Measurements from ENCODE around the gene GALM.
A peak's percentile ranks its signal among the peaks of the same experiment; 100 is the strongest.
"Not testable (repeated sequence)": the region's sequence is repeated elsewhere in the genome, so short reads cannot be mapped to it uniquely, and the experiment has no call there.

GALM gene

DNA sequence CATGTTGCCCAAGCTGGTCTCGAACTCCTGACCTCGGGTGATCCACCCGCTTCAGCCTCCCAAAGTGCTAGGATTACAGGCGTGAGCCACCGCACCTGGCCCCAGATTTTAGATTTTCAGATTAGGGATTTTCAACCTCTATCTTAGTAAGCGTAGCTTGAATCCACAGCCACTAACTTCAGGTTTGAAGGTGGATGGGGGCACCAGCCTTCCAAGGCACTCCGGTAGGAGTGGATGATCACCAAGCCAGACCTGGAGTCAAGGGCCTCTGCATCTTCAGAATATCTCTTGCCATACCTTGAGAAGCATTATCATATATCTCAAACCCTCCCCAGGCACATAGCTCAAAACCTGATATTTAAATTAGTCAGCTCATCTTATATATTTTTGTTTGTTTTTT is 17.9 kb downstream of the GALM start:
- no peak for DNase-seq

DNA sequence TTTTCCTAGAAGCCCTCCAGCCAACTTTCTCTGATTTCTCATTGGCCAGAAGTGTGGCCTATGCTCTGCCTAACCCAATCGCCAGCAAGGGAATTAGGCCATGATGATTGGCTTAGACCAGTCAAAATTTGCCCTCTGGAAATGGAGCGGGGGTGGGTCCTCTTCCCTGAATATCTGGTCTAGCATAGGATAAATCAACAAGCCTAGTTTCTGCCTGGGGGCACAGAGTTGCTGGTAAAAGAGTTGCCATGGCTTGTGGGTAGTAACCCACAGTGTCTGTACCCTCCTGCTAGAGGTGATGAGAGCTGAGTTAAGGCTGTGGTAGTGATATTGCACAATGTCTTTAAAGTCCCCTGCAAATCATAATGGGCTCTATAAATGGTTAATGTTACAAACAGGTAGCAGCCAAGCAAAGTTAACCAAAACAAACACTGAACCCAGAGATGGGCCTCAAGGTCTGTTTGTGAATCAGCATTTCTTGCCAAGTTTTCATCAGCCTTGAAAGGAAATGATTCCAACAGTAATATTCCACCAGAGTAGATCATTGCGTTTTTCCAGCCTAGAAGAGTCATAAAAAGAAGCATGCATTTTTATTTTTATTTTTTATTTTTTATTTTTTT is 19.3 kb downstream of the GALM start:
- peak; percentile 35 for DNase-seq

DNA sequence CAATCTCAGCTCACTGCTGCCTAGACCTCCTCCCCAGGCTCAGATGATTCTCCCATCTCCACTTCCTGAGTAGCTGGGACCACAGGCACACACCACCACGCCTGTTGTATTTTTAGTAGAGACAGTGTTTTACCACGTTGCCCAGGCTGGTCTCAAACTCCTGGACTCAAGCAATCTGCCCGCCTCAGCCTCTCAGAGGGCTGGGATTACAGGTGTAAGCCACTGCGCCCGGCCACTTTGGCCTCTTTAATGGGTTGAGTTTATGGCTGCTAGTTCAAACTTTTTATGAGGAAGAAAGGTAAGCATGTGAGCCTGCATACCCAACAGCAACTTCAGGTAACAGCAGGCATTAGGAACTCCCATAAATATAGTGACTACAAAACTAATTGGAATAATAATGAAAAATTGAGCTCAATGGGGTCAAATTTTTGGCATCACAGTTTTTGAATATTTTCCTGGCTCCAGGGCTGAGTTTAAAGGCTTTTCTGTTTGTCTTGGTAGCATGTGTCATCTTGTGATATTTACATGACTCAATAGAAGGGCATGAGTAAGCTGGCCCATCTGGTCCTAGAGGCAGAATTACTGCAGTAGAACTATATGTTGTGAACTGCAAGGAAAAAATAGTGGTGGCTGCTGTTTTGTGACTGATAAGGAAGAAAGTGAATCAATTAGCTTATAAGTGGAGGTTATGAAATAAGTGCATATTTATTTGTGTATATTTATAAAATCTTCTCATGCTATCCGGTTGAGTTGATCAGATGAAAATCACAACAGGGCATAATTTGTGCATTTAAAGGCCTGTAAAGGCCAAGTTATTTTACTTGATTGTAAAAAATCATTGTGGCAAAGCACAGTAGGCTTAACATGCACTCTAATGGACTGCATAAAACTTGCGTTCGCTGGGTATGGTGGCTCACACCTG is 24.8 kb downstream of the GALM start:
- DNase-seq, result no peak

DNA sequence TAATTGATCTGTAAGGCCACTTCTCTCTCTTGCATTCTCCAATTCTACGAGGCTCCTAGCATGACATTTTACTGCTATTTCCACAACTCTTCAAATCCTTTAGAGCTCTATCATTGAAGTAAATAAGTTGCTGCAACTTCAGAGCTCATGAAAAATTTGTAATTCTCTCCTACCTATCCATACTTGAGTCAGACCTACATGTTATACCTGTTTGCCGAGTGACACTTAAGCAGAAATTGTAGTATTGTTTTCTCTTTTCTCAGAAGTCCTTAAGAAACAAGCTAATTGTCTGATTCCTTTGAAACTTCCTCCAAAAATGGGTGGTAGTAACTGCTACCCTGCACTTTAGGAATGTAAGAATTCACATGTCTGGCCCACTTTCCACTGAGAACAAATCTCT is 26.1 kb downstream of the GALM start:
- no peak for DNase-seq

DNA sequence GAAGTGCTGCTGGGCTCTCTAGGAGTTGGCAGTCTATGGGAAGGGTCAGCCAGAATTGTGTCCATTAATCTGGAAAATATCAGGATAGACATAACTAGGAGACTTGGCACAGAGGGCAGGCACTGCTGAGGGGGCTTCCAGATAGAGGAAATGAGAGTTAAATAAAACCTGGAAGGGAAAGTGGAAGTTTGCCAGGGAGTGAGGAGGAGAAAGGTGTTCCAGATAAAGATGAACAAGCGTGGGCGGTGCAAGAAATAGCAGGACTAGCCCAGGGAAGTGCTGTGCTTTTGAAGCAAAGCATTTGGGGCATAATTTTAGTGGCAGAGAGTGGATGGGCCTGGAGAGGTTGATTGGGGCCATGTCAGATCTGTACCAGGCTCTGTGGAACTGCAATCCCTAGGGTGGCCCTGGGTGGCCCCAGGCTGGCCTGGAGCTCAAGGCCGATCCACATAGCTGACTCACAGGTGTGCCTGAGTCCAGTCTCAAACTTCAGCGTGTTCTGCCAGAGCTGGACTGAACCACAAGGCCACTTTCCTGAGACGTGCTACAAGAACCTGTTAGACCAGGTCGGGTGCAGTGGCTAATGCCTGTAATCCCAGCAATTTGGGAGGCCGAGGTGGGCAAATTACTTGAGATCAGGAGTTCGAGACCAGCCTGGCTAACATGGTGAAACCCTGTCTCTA is 26.9 kb downstream of the GALM start:
- DNase-seq, result no peak

DNA sequence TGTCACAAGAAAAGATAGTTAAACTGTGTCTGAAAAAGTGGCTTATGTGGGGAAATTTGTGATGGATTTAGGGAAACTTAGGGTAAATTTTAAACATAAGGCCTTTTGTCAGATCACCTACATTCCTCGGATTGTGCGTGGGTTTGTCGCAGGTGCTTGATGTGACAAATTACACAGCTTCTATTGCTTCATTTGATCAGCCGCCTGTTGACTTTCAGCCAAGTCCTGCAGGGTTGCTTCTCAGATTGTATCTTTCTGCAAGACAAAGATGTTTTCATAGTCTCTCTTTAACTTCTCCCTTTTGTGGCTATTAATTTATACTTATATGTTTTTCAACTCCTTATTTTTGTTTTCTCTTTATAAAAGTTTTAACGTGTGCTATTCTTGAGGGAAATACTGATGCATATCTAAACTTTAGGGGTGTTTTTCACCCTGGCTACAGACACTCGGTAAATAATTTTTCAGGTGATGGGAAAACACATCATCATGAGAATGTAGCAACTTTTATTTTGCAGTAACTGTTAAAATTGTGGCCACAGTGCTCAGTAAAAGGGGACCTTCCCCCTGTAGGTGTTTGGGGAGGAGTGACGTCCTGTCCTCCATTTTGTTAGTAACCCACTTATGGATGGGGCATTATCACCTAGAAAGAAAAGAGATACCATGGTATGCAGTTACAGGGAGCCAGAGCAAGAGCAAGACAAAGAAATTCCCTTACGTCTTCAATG is 31.4 kb downstream of the GALM start:
- DNase-seq, result no peak

DNA sequence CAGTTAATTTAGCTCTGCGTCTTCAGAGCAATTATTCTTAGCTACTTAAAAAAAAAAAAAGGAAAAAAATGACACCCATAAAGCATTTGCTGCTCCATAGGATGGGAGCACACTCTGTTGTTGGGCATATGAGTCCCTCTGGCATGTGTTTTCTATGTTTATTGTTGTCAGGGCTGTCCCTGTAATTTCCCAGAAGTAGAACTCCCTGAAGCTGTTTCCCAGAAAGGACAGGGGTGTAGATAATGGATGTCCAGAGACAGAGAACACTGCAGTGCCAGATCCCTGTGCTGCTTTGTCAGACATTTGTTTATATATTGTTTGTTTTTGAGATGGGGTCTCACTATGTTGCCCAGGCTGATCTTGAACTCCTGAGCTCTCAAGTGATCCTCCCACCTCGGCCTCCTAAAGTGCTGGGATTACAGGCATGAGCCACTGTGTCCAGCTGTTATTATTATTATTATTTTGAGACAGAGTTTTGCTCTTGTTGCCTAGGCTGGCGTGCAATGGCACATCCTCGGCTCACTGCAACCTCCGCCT is 32.6 kb downstream of the GALM start:
- DNase-seq, result no peak

DNA sequence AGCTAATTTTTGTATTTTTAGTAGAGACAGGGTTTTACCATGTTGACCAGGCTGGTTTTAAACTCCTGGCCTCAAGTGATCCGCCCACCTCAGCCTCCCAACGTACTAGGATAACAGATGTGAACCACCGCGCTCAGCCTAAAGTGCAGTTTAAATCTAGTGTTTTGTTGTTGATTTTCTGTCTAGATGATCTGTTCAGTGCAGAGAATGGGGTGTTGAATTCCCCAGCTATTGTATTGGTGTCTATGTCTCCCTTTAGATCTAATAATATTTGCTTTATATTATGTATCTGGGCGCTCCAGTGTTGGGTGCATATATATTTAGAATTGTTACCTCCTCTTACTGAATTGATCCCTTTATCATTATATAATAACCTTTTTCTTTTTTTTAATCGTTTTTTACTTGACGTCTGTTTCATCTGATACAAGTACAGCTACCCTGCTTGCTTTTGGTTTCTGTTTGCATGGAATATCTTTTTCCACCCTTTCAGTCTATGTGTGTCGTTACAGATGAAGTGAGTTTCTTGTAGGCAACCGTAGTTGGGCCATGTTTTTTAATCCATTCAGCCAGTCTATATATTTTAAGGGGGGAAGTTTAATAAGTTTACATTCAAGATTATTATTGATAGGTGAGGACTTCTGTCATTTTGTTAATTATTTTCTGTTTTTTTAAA is 34.3 kb downstream of the GALM start:
- no peak for DNase-seq

DNA sequence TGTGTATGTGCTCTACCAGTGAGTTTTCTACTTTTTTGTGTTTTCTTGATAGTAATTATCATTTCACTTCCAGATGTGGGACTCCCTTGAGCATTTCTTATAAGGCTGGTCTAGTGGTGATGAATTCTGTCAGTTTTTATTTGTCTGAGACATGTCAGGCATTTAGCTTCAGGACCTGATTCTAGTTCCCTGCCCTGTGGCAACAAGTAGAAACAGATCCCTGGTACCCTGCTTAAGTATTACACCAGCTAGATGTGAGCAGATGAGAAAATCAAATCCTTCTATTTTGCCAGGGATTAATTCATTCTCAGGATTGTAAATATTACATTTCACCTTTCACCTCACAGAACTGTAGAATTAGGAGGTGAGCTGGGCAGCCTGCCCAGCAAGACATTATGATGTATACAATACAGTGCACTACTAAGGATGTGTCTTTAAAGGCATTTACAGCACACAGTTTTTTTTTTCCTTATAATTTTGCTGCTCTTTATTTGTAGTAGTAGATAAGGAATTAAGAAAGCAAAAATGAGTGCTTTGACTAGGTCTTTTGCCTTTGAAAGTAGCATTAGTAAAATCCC is 35.1 kb downstream of the GALM start:
- no peak for DNase-seq

DNA sequence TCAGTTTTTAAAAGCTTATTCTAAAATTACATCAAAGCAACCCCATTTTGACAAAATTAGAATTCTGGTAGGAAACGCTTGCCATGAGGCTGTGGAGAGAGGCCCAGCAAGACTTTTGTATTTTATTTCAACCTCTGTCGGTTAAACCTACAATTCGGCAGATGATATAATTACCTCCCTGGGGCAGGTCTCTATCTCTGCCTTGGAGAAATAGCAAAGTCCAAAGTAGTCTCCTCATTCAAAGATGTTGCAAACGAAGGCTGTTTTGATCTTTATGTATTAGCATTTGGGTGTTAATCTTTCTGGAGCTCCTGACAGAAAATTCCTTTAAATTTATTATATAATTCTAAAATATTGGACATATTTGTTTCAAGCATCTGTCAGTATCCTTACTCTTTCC is 35.6 kb downstream of the GALM start:
- no peak for DNase-seq

DNA sequence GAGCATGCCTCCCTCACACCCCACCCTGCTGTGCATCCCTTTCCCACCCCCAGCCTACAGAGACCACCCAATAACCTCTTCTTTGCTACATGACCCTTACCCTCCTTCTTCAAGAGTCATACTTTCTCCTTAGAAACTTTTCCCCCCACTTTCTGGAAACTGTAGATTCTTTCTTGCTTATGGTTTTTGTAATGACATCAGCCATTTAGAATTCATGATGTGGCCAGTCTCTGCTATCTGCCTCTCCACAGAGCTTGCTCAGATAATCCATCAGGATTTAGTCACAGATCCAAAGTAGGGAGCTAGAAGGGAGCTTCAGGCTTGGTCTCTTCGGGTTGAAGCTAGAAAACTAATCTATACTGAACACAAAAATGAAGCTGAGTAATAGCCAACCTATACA is 36.5 kb downstream of the GALM start:
- no peak for DNase-seq

DNA sequence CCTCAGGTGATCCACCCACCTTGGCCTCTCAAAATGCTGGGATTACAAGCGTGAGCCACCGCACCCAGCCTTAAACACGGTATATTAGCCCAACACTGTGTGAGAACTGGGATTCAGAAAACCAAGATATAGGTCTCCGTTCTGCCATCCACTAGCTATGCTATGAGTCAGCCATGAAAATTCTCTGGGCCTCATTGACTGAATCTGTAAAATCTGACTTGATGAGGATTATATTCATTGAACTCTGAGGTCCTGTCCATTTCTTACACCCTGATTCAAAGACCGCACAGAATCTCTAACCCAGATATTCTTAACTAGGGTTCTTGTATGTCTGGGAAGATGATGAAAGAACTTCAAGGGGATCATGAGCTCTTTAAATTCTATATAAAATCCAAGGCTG is 37.4 kb downstream of the GALM start:
- DNase-seq, result not testable (repeated sequence)

DNA sequence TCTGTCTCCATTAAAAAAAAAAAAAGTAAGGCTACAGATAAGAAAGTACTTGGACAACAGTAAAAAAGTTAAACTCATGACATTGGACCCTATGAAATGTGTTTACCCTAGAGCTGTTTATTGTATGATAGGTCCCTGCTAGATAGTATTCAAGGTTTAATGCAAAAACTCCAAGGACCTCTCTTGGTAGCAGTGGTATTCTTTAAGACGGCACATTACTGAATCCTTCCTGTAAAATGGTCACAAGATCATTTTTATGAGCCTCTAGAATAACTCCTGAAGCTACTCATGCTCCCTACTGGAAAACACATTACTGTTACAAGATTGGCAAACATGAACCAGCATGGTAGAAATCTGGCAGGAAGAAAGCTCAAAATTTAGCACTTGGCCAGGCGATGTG is 38.8 kb downstream of the GALM start:
- DNase-seq, result no peak

DNA sequence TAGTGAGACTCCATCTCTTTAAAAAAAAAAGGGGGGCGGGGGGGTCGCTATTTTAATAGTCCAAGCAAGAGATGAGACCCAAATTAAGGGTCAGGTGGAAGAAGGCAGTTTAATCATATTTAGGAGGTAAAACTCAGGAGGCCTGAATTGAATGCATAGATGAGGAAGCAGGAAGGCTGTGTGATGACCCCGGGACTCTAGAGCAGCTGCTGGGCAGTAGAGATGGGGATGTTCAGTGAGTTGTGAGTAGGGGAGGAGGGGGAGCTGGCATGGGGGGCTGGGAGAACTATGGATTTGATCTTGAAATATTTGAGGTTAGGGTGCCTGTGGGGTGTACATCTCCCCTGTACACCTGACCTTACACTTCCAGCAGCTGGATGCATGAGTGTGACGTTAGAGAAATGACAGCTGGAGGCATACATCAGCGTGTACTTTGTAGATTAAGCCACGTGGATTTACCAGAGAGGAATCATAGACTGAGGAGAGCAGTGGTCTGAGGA is 41.0 kb downstream of the GALM start:
- DNase-seq, result no peak

DNA sequence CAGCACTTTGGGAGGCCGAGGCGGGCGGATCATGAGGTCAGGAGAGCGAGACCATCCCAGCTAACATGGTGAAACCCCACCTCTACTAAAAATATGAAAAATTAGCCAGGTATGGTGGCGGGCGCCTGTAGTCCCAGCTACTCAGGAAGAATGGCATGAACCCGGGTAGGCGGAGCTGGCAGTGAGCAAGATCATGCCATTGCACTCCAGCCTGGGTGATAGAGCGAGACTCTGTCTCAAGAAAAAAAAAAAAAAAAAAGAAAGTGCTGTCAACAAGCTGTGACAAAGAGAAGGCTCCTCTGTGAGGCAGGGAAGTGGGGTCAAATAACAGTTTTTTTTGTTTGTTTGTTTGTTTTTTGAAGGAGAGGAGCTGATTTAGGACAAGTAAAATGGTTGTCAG is 42.6 kb downstream of the GALM start:
- DNase-seq, result not testable (repeated sequence)

DNA sequence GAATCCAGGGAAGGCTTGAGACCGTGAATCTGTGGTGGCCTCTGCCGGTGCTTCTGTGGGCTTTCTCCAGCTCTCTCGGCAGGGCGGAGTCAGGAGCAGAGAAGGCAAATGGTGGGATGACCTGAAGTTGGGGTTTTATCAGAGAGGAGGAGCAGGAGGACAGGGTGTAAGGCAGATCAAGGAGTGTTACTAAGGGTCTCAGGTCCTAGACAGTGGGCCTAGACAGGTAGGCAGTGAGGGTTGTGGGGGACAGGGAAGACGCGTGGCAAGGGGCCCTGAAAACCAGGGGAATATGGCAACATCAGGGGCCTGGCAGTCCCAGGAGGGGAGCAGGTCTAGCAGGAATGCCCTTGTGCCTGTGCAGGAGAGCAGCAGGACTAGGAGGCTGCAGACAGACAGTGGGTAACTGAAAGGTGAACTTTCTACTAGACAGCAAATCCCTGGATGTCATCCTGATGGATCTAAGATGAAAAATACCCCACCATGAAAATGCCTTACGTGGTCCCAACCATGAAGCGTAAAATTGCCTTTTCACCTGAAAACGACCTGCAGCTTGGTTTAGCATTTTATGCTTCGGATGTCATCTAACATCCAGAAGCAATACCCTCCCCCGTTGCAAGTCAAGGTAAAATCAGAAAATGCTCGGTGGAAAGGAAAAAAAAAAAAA is 43.1 kb downstream of the GALM start:
- DNase-seq, result no peak

DNA sequence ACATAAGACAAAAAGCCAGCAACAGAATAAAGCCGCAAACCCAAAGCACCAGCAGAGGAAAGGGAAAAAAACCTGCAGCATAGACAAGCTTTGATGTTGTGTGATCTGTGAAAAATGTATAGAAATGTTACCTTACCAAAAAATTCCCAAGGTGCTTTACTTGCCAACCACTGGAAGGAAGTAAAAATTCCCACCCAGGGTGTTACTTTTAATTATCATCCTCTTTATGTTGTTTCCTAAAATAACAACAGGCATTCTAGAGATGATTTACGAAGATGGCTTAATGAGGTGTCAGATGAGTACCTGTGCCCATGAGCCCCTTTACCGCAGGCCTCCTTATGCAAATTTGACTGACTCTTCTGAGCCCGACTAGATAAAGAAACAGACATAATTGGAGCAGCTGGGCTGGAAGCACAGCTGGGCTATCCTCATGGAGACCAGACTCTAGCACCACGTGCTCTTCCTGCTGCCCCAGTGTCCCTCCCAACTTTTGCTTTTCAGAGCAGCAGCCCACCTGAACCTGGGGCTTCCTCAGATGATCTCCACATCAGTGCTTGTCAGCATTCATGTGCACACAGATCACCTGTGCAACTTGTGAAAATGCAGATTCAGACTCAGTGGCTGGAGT is 43.8 kb downstream of the GALM start:
- no peak for DNase-seq

DNA sequence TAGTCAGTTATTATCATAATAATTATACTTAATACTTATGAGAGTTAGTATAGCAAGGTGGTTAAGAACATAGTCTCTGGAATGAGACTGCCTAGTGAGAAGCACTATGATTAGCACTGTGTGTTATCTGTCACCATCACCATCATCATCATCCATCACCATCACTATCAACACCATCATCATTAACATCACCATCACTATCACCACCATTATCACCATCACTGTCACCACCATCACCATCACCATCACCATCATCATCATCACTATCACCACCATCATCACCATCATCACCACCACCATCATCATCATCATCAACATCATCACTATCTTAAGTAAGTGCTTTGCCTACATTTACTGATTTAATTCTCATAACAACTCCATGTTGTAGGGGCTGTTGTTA is 45.6 kb downstream of the GALM start:
- no peak for DNase-seq

DNA sequence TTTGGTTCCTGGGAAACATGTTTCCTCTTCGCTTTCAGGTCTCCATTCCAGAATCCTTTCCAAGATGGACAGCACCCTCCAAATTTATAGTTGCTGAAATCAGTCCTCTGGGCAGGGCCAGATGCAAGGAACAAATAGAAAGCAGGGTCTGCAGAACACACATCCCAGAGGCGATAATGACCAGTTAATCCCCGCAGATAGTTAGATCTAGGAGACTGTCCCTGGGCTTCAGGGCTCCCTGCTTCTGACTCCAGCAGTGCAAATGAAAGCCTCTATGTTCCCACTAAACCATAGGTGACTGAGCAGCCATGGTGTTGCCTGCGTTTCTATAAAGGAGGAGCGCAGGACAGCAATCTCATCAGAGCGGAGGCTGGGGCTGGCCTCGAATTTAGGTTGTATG is 46.5 kb downstream of the GALM start:
- no peak for DNase-seq

DNA sequence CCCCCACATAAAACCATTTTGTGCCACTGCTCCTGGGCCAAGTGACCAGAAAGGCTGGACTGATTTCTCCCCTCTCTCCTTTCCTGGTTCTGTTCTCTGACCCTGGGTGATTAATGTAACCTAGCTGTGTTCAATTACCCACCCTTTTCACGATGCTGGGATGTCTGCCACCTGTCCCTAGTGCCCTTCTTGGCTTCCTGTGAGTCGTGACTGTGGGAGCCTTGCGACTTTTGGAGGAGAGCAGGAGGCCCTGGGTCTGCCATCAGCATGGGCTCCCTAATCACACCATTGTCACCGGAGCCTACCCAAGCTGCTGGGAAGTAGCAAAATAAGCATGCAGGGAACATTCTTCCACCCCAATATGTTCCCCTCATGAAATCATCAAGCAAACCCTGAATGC is 47.0 kb downstream of the GALM start:
- DNase-seq, result no peak

DNA sequence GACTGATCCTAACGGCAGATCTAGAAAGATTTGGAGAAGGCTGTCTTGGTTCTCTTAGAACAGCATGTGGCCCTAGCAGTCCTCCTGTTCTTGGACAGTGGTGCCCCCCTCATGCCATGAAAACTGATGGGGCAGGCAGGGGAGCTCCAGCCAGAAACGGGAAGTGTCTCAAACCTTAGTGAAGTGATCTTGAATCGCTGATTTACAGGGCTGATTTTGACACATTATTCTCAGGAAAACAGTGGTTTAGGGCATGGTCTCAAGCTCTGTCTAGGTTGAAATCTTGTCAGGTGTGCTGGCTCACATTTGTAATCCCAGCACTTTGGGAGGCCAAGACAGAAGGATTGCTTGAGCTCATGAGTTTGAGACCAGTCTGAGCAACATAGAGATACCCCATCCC is 47.4 kb downstream of the GALM start:
- peak; percentile 25 for DNase-seq
